Left cardiac atrium (tissue), 4 donors: ENCODE measurements around the gene SELENOM. TPM values are rescaled to one million over a fixed set of nuclear protein-coding genes. Genes with fewer than 3 reads are reported as not detected.
A peak's percentile ranks its signal among the peaks of the same experiment; 100 is the strongest.
"Not testable (repeated sequence)": the region's sequence is repeated elsewhere in the genome, so short reads cannot be mapped to it uniquely, and the experiment has no call there.

Experiments used
- ATAC-seq, 2 donors: fragments of 200-7000 bp; cut with Tn5 transposase; one replicate each; pipeline ENCODE4 v1.9.1; 2020; ENCODE audit warnings: mild to moderate bottlenecking in 2 of 2, moderate library complexity in 2 of 2
- DNase-seq: peaks from one replicate; pipeline ENCODE4 v3.0.0-alpha.2; 2020
- intact Hi-C, 2 donors: fragments of 100-400 bp; cut with DNase I; formaldehyde crosslinking; loops; one replicate each; pipeline versions ENCODE4 v1.14.1 to v1.15.1; 2022 to 2023
- total RNA-seq, 2 donors: library from RNA; stranded (reverse); fragmentation: NEBNext Ultra II Directional; extraction: Animal tissue kit (Norgen Biotek cat#: 25700); gene quantifications; one replicate each; pipeline ENCODE4 v1.2.1, GENCODE V29; 2021
- donor health status: DM: no; HTN: yes; CAD: no.
- donor health status: DM: no; HTN: yes; CAD: no; lungs with severe emphysema.
- donor health status: DM: yes; HTN: yes; CAD: no.
- donor health status: Dilated cardiomyopathy.

SELENOM gene
- total RNA-seq, 2 donors from 2014 or later: 118 to 145 TPM

DNA sequence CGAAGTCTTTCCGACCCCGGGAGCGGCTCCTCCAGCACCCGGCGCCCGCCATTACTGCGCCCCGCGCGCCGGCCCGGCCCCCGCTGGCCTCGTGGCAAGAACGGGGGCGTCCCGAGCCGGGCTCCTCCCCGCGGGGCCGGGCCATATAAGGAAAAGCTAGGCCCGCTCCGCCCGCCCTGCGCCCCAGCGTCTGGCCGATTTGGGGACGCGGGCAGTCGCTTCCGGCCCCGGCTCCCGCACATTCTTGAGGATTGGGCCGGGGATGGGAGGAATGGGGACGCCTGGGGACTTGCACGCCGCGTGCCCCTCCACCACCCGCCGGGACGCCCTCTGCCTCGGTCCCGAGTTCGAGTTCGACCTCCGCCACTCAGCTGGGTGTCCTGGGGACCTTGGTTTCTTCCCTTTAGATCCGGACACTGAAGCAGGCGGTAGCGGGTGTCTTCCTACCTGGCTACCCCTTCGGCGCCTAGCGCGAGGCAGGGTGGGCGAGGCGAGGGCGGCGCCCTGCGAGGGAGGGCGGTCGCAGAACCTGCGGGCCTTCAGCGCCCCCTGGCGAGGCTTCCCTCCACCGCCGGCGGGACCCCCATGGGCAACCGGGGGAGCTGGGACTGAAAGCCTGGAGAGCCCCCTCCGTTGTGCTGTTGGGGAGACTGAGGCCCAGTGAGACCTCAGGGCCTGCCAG, 22.4 kb downstream of the SELENOM start:
- intact Hi-C loops: loop anchor here (2.0 to 10.0 kb wide), 5 partner anchors 38 to 138 kb away; partner anchors contain the start of genes MORC2 (in 2 of the 2) and TUG1 (in 2 of the 2)
- peak; percentile 94 for DNase-seq
- ATAC-seq: peak; percentile 85 to 88

DNA sequence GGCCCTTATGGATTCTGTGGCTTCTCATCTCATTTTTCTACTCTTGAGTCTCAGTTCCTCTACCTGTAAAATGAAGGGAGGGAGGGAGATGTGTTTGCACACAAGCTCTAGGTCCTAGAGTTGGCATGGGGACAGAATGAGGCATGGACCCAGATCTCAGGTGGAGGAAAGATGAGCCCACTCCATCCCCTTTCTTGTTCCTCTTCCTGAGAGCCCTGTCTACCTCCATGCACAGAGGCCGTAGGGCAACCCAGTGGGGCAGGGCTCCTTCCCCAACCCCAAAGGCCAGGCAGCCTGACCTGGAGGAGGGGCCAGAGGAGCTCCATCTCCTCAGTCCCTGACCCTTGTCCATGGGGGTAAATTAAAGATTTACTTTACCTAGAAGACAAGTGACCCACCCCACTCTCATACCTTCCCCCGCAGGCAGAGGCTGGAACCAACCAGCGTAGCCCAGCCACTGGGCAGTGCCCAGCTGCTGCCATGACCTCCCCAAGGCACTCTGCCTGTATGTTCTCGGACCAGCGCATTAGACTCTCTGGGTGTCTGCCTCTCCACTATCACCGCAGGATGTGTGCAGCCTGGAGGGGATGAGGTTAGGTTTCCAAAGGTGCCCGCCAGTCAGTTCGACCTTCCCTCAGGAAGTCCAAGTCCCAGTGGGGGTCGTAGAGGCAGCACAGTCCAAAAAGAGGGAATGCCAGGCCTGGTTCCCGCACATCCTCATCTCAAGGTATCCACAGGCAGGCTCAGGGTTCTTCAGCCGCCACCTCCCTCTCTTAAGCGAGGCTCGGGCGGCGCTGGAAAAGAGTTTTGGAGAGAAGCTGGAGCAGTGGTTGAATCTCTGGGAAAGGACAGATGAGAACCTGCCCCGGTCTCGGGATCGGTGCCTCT, 23.2 kb downstream of the SELENOM start:
- DNase-seq (no peak), ATAC-seq (peak in 1 of 2 donors; percentile 0)
- intact Hi-C loops: loop anchor here (2.0 to 10.0 kb wide), 4 partner anchors 37 to 137 kb away; partner anchors contain the start of genes MORC2 (in 2 of the 2) and TUG1 (in 2 of the 2)

DNA sequence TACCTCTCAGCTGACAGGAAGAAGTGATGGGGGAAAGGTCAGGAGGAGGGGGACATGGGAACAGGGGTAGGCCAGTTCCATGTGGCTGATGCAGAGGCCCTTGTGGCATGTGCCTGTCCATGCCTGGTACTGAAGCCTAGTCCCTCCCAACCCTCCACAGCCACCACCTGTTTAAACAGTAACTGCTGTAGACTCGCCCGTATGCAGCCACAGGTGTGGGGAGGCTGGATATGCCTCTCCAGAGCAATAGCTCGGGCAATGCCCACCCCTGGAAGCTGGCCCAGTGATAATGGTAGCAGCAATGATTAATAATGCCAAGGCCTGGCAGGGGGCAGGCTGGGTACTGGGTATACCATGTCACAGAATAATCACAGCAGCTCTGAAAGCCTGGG, 24.0 kb downstream of the SELENOM start:
- ATAC-seq (no peak), DNase-seq (peak; percentile 17)
- intact Hi-C loops: loop anchor here (5.0 to 10.0 kb wide), 3 partner anchors 36 to 116 kb away; partner anchors contain the start of genes MORC2 (in 2 of the 2) and TUG1 (in 2 of the 2)

DNA sequence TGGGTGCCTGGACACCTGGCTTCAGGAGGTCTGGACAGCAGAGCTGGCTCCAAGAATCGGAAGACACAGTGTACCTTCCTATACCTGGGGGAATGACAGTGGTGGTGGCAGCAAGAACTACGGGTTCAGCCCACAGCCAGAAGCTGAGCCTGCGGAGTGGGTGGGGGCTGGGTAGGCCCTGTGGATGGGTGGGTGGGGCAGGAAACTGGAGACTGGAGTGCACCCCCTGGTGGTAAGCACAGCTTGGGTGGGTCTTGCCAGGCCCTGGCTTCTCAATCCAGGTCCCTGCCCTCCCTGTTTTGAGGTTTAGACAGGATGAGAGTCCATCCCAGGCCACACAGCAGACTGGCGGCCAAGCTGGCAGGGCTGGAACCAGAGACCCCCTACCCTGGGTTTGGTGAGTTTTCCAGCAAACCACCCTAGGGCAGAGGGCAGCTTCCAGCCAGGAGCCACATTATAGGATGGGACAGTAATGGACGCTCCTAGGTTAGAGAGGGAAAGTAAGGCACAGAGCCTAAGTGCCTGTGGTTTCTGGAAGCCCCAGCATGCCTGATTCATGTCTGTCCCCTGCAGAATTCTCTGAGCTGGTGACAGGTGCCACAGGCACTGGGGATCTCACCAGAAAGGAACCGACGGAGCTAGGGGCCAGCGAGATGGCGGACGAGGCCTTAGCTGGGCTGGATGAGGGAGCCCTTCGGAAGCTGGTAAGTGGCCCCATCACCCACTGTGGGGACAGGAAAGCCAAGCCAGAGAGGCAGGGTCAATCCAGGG, 24.6 kb downstream of the SELENOM start:
- DNase-seq: peak; percentile 83
- ATAC-seq: peak in 1 of 2 donors; percentile 4
- intact Hi-C loops: loop anchor here (5.0 to 10.0 kb wide), 3 partner anchors 35 to 115 kb away; partner anchors contain the start of genes MORC2 (in 2 of the 2) and TUG1 (in 2 of the 2)

DNA sequence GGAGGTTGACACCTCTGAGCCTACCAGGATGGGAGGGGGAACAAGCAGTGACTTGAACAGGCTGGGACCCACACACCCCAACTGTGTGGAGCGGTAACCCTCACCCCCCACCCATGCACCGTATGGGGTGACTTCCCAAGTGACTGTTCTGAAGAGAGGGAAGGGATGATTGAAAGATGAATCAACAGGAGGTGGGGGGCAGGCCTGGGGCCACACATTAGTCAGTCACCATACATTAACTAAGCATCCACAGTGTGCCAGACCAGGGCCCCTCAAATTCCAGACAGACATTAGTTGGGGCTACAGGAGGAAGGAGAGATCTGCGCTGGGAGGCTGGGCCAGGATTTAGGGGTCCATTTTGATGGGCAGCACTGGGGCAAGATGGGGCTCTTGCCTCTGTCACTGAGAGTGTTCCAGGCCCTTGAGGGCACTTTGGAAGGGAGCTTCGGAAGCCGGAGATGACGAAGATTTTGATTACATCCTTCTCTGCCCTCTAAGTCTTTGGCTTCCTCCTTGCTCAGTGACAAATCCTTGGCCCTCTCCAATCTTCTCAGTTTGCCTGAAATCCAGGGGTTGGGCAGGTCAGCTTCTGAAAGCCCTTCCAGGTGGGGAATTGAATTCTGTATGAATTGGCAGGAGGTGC, 25.3 kb downstream of the SELENOM start:
- ATAC-seq: no peak
- intact Hi-C loops: loop anchor here (5.0 to 10.0 kb wide), 3 partner anchors 35 to 115 kb away; partner anchors contain the start of genes MORC2 (in 2 of the 2) and TUG1 (in 2 of the 2)
- DNase-seq: peak; percentile 25

DNA sequence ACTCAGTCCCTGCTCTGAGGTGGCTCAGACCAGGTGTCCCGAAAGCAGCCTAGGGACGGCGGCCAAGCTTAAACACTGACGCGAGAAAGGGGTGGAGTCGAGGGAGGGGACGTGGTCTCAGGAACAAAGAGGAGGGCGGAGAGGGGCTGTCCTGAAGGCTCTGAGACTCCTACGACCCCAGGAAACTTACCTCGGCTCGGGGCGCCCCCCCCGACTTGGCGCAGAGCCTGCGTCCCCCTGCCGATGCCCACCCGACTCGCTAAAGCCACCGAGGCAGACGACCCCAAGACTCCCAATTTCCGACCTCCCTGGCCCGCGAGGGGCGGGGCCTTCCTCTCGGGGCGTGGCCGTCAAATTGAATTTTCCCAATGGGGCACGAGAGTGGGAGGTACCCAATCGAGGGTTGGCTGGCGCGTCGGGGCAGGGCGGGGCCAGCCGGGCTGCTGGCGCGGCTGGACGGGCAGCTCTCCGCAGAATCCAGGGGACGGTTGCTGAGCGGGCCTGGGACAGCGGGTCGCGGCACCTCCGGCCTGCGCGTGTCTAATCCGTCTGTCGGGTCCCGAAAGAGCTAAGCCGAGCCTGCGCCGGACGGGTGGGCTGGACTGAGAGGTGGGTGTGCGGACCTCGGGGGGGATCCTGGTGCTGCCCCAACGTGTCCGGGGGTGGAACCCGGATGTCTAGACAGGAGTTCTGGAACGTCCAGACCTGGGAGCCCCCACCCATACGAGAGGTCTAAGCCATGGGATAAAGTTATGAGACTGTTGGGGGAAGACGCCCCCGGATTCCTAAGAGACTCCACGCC, 26.3 kb downstream of the SELENOM start, which contains the start of gene SMTN:
Gene SMTN (plus strand): TSS at position 471 of the 802 bp plus-strand sequence. CDS start 1,941 bp downstream, outside the sequence.
- DNase-seq (peak; percentile 94), ATAC-seq (peak; percentile 81 to 83)
- intact Hi-C loops: loop anchor here (5.0 to 10.0 kb wide), 3 partner anchors 34 to 114 kb away; partner anchors contain the start of genes MORC2 (in 2 of the 2) and TUG1 (in 2 of the 2)

DNA sequence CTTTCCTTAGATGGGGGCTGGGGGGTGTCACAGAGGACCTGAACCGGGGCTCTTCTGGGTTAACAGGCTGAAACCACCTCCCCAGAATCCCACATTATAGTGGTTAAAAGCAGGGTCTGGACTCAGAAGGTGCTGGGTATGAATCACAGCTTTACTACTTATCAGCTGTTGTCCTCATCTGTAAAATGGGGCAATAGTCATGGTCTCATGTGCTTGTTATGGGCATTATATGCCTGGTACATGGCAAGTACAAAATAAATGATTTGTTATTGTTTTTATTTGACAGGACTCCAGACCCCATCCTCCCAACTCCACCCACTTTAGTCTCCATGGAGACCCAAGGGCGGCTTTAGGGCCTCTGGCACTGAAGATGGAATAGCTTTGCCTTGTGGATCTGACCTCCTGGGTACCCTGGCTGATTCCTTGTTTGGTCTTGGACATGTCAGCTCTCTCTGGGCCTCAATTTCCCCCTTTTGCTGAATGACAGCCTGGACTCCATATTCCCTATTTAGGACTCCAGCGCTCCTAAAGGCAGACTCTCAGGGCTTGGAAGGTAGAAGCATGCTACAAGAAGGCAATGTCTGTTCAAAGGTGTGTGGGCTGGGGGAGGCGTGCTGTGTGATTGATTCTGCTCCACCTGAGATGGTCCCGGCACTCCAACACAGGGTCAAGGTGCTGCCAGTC, 27.1 kb downstream of the SELENOM start:
- no peak for DNase-seq
- intact Hi-C loops: loop anchor here (5.0 to 10.0 kb wide), 3 partner anchors 33 to 113 kb away; partner anchors contain the start of genes MORC2 (in 2 of the 2) and TUG1 (in 2 of the 2)
- no peak for ATAC-seq

DNA sequence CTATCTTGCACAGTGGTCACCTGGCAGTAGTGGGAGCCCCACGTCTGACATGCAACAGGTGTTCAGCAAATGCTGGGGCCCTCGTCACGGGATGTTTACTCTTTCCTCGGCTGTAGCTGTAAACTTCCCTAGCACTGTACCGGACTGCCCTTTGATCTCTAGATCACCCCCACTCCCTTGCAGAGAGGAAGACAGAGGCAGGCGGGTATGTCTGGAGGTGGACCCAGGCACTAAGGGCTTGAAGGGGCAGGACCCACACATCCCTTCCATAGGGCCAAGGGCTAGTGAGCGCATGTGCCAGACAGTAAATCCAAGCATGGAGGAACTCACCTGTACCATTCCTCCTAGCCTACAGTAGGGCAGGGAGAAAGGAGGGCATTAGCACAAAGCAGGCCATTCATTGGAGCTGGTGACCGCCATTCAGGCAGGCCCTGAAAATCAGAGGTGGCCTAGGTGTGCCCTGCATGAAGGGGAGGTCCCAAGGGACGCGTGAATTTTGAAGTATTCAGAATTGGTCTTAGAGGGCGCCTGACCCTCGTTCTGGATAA, 28.2 kb downstream of the SELENOM start:
- DNase-seq (no peak), ATAC-seq (no peak)
- intact Hi-C loops: no loop called here

DNA sequence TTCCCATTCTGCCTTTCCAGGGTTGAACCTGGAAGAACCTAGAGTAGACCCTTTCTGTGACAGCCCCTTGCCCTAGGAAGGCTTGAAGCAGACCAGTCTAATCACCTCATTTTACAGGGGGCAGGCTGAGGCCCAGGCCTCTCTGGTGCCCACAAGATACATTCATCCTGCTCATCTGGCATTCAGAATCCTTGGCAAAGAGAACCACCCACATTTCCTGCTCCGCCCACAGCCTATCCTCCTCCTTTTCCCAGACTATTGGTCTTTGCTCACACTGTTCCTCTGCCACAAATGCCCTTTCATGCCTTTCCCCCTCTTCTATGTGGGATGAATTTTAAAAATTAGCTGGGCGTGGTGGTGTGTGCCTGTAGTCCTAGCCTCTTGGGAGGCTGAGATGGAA, 29.0 kb downstream of the SELENOM start:
- DNase-seq, intact Hi-C loops, ATAC-seq: not testable (repeated sequence)

DNA sequence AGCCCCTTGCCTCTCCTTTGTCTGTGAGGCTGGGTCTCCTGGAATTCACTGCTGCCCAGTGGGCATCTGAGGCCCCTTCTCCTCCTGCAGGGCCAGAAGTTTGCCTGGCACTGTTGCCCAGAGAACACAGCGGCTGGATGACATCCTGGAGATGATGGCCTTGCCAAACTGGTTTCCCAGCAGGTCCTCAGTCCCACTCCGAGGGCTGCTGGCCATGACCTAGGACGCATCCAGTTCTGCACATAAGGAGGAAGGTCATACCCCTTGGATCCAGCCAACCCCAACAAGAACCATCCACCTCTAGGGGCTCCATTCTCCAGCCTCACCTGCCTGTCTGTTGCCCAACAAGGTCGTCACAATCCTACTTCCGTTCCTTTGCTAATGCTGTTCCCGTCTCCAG, 29.7 kb downstream of the SELENOM start:
- intact Hi-C loops: no loop called here
- DNase-seq: no peak
- no peak for ATAC-seq

DNA sequence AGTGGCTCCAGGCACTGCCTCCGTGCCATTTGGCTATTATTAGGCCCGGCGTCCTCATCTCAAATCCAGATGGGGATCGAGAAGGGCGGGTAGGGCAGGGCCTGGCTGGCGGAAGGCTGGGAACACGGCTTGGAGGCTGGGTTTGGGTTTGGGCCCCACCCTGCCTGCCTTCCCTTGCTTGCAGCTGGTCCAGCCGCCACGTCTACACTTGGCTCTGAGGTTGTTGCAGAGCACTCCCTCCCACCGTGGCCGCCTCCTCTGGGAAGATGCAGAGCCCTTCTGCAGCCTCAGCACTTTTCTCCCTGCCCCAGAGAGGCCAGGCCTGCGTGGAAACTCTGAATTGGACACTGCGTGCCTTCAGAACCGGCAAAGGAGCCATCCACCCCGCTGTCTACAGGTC, 31.4 kb downstream of the SELENOM start:
- ATAC-seq: peak; percentile 86 to 90
- intact Hi-C loops: no loop called here
- DNase-seq: peak; percentile 90

DNA sequence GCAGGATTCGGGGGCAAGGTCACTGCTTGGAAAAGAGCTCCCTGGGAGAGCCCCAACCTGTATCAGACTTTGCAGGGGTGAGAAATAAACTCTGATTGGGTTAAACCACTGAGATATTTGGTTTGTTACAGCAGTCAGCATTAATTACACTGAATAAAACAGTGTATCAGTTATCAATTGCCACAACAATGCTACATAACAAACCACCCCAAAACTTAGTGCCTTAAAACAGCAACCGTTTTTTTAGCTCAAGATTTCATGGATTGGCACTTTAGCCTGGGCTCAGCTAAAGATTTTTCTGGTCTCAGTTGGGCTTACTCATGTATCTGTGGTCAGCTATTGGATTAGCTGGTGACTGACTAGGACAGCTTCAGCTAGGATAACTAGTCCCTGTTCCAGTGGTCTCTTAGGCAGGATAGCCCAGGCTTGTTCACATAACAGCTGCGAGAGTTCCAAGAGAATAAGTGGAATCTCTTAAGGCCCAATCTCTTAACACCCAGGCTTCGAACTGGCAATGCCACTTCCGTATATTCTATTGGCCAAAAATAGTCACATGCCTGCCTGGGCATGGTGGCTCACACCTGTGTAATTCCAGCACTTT, 33.7 kb downstream of the SELENOM start:
- intact Hi-C loops, ATAC-seq, DNase-seq: not testable (repeated sequence)

DNA sequence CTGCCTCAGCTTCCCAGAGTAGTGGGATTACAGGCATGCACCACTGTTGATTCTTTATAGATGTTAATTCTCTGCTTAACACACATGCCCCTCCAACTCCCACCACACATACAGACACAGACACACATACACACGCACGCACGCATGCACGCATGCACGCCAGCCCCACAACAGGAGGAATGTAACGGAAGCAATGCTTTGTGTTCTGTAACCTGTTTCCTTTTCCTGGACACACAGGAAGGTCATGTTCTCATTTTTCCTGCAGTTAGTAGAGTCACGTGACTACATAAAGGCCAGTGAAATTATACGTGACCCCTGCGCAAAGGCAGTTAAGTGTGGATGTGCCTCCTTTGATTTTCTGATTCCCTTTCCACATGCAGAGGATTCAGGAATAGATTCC, 34.2 kb downstream of the SELENOM start:
- intact Hi-C loops, DNase-seq, ATAC-seq: not testable (repeated sequence)

DNA sequence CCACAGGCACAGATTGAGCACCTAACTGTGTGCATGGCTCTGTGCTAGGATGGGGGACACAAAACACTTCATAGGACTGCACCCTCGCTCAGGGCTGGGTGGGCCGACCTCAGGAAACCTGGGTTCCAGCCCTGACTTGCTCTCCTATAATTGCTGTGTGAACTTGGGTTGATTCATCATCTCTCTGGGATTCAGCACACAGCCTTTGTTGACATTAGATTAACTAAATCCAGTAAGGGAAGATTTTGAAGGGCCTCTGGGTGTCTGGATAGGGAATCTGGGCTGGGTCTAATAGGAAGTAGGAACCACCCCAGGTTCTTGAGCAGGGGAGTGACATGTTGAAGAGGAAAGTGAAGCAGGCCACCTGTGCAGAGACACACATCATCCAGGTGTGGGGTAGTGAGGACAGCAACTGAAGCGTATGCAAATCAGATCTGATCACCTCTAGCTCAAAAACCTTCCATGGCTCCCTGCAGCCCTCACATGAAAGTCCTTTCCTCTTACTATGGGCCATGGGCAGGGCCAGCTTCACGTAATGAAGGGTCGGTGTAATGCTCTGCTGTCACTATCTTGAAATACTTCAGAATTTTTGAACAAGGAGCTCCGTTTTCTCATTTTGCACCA, 37.6 kb downstream of the SELENOM start:
- ATAC-seq, intact Hi-C loops, DNase-seq: not testable (repeated sequence)

DNA sequence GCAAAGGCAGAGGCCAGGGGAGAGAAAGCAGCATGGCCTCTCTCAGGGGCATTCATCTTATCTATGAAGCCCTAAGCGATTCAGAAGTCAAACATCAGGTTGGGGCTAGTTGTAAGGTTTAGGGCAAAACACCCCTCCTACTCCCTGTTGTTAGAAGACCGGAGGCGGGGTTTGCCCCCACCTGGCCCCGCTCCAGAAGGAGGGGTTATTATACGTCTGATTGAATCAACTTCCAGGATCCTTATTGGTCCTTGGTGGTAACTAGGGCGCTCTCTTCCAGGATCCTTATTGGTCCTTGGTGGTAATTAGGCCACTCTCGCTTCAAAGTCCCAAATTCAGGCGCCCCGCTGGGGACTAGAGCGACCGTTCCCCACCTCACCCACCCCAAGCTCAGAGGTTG, 38.4 kb downstream of the SELENOM start:
- intact Hi-C loops: no loop called here
- ATAC-seq (no peak), DNase-seq (no peak)
